GM21360 (cell line): ENCODE results near the gene NDEL1.
"Not testable (repeated sequence)": the region's sequence is repeated elsewhere in the genome, so short reads cannot be mapped to it uniquely, and the experiment has no call there.

Experiments used
- ATAC-seq: cut with Tn5 transposase; IDR thresholded peaks from one replicate; pipeline ENCODE4 v1.9.1; 2021; ENCODE audit warnings: mild to moderate bottlenecking, moderate library complexity; ENCODE audit not compliant: unreplicated experiment

NDEL1 gene

GRCh38 chr17:8435245-8436168 lies at the start of gene NDEL1:
Gene NDEL1 (plus strand): TSS chr17:8435884. CDS start chr17:8444272, 8,388 bp downstream.
- peak; percentile 92 for ATAC-seq

GRCh38 chr17:8386841-8387240 lies 48.8 kb upstream of the NDEL1 start:
- no peak for ATAC-seq

GRCh38 chr17:8387914-8388651 lies 47.6 kb upstream of the NDEL1 start:
- no peak for ATAC-seq

- no peak for ATAC-seq
Observed at GRCh38 chr17:8391711-8392110, 44.0 kb upstream of the NDEL1 start.

GRCh38 chr17:8392274-8392673 lies 43.4 kb upstream of the NDEL1 start:
- ATAC-seq = no peak

- no peak for ATAC-seq
Observed at GRCh38 chr17:8392674-8393469, 42.8 kb upstream of the NDEL1 start.

GRCh38 chr17:8393470-8394231 lies 42.0 kb upstream of the NDEL1 start:
- ATAC-seq = no peak

GRCh38 chr17:8394497-8394896 lies 41.2 kb upstream of the NDEL1 start:
- ATAC-seq = not testable (repeated sequence)

- ATAC-seq = no peak
Observed at GRCh38 chr17:8397636-8398035, 38.0 kb upstream of the NDEL1 start, which contains the start of gene RNF222. Gene RNF222 (minus strand): TSS chr17:8397827. CDS start chr17:8393461, 4,366 bp downstream.

- no peak for ATAC-seq
Observed at GRCh38 chr17:8398980-8399379, 36.7 kb upstream of the NDEL1 start.

- ATAC-seq = no peak
Observed at GRCh38 chr17:8401107-8401506, 34.6 kb upstream of the NDEL1 start.

- ATAC-seq = no peak
Observed at GRCh38 chr17:8402921-8403536, 32.7 kb upstream of the NDEL1 start.

GRCh38 chr17:8405499-8406016 lies 30.1 kb upstream of the NDEL1 start:
- no peak for ATAC-seq

GRCh38 chr17:8406174-8406573 lies 29.5 kb upstream of the NDEL1 start:
- no peak for ATAC-seq

- no peak for ATAC-seq
Observed at GRCh38 chr17:8408371-8408770, 27.3 kb upstream of the NDEL1 start.

- no peak for ATAC-seq
Observed at GRCh38 chr17:8409966-8410882, 25.5 kb upstream of the NDEL1 start.

GRCh38 chr17:8410883-8411238 lies 24.8 kb upstream of the NDEL1 start:
- ATAC-seq = no peak

GRCh38 chr17:8412089-8412488 lies 23.6 kb upstream of the NDEL1 start:
- ATAC-seq = no peak

GRCh38 chr17:8413328-8413727 lies 22.4 kb upstream of the NDEL1 start:
- no peak for ATAC-seq
